Posterior vena cava (tissue), 2 donors: ENCODE data around the gene CEP126. TPM values are rescaled to one million over a fixed set of nuclear protein-coding genes. Genes with fewer than 3 reads are reported as not detected.

Experiments
- total RNA-seq, 2 donors: library from RNA; stranded (reverse); fragmentation: NEBNext Ultra II Directional; extraction: Animal tissue kit (Norgen Biotek cat#: 25700); gene quantifications; one replicate each; pipeline ENCODE4 v1.2.1, GENCODE V29; 2021
- donor health status: DM: yes; HTN: yes; CAD: no.
- donor health status: DM: yes; HTN: yes; CAD: no.

The CEP126 gene
- total RNA-seq, 2 donors from 2014 or later = 8.3 to 9.5 TPM

Other genes starting within 250 kb of the CEP126 start
- gene ANGPTL5, start 1.5 kb downstream of the CEP126 start, total RNA-seq = 1 to 10 TPM; 1.1 to 6.8 TPM
- gene CFAP300, start 132.4 kb downstream of the CEP126 start, total RNA-seq = 1 to 10 TPM; 5.6 to 6.9 TPM
- 100 to 1,000 TPM; 203 to 281 TPM for gene YAP1, start 195.4 kb downstream of the CEP126 start, total RNA-seq